ENCODE measurements around the gene NRP2. TPM values are rescaled to one million over a fixed set of nuclear protein-coding genes. Genes with fewer than 3 reads are reported as not detected.

NRP2 gene
- total and polyA plus RNA-seq, 2 of the 13 experiments (the other 11 are each of a cell fraction or from before 2014, with no cell fraction given), result 0.65 to 1.4 TPM

DNA sequence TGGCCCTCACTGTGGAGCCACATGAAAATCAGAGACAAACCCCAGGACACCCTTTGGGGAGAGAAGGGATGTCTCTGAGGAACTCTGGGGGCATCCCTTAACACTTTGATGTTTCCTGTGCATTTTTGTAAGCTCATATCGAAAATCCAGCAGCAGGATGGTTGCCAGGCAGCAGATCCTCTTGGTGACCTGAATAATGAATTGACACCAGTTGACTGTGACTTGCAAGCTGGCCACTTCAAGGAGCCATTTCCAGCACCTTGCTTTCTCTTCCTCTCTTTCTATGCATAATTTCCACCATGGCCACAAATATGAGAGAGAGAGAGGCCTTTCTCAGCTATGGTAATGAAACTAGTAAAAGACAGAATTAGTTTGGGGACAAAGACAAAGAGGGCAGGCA is 91.7 kb downstream of the NRP2 start:
- CTCF ChIA-PET (ENCODE audit: low intra/inter-chr PET ratio, low total read pairs), result no interaction called here
- TF ChIP-seq CBX5 (CRISPR knock-in tag; IDR thresholded peaks at IDR 0.05; ENCODE audit: borderline replicate concordance) (no peak), ZNF850 (CRISPR knock-in tag; conservative IDR thresholded peaks at IDR 0.05) (no peak), HOXA5 (CRISPR knock-in tag; IDR thresholded peaks at IDR 0.05) (no peak), ZNF547 (CRISPR knock-in tag; IDR thresholded peaks at IDR 0.05) (no peak), AGO2 (optimal IDR thresholded peaks at IDR 0.05; ENCODE audit: low read depth, low read length) (no peak)
- TF ChIP-seq, protein P1, sequence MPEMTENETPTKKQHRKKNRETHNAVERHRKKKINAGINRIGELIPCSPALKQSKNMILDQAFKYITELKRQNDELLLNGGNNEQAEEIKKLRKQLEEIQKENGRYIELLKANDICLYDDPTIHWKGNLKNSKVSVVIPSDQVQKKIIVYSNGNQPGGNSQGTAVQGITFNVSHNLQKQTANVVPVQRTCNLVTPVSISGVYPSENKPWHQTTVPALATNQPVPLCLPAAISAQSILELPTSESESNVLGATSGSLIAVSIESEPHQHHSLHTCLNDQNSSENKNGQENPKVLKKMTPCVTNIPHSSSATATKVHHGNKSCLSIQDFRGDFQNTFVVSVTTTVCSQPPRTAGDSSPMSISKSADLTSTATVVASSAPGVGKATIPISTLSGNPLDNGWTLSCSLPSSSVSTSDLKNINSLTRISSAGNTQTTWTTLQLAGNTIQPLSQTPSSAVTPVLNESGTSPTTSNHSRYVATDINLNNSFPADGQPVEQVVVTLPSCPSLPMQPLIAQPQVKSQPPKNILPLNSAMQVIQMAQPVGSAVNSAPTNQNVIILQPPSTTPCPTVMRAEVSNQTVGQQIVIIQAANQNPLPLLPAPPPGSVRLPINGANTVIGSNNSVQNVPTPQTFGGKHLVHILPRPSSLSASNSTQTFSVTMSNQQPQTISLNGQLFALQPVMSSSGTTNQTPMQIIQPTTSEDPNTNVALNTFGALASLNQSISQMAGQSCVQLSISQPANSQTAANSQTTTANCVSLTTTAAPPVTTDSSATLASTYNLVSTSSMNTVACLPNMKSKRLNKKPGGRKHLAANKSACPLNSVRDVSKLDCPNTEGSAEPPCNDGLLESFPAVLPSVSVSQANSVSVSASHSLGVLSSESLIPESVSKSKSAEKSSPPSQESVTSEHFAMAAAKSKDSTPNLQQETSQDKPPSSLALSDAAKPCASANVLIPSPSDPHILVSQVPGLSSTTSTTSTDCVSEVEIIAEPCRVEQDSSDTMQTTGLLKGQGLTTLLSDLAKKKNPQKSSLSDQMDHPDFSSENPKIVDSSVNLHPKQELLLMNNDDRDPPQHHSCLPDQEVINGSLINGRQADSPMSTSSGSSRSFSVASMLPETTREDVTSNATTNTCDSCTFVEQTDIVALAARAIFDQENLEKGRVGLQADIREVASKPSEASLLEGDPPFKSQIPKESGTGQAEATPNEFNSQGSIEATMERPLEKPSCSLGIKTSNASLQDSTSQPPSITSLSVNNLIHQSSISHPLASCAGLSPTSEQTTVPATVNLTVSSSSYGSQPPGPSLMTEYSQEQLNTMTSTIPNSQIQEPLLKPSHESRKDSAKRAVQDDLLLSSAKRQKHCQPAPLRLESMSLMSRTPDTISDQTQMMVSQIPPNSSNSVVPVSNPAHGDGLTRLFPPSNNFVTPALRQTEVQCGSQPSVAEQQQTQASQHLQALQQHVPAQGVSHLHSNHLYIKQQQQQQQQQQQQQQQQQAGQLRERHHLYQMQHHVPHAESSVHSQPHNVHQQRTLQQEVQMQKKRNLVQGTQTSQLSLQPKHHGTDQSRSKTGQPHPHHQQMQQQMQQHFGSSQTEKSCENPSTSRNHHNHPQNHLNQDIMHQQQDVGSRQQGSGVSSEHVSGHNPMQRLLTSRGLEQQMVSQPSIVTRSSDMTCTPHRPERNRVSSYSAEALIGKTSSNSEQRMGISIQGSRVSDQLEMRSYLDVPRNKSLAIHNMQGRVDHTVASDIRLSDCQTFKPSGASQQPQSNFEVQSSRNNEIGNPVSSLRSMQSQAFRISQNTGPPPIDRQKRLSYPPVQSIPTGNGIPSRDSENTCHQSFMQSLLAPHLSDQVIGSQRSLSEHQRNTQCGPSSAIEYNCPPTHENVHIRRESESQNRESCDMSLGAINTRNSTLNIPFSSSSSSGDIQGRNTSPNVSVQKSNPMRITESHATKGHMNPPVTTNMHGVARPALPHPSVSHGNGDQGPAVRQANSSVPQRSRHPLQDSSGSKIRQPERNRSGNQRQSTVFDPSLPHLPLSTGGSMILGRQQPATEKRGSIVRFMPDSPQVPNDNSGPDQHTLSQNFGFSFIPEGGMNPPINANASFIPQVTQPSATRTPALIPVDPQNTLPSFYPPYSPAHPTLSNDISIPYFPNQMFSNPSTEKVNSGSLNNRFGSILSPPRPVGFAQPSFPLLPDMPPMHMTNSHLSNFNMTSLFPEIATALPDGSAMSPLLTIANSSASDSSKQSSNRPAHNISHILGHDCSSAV (CRISPR knock-in tag; IDR thresholded peaks at IDR 0.05; ENCODE audit: borderline replicate concordance), result no peak
- TF ChIP-seq, protein P2, sequence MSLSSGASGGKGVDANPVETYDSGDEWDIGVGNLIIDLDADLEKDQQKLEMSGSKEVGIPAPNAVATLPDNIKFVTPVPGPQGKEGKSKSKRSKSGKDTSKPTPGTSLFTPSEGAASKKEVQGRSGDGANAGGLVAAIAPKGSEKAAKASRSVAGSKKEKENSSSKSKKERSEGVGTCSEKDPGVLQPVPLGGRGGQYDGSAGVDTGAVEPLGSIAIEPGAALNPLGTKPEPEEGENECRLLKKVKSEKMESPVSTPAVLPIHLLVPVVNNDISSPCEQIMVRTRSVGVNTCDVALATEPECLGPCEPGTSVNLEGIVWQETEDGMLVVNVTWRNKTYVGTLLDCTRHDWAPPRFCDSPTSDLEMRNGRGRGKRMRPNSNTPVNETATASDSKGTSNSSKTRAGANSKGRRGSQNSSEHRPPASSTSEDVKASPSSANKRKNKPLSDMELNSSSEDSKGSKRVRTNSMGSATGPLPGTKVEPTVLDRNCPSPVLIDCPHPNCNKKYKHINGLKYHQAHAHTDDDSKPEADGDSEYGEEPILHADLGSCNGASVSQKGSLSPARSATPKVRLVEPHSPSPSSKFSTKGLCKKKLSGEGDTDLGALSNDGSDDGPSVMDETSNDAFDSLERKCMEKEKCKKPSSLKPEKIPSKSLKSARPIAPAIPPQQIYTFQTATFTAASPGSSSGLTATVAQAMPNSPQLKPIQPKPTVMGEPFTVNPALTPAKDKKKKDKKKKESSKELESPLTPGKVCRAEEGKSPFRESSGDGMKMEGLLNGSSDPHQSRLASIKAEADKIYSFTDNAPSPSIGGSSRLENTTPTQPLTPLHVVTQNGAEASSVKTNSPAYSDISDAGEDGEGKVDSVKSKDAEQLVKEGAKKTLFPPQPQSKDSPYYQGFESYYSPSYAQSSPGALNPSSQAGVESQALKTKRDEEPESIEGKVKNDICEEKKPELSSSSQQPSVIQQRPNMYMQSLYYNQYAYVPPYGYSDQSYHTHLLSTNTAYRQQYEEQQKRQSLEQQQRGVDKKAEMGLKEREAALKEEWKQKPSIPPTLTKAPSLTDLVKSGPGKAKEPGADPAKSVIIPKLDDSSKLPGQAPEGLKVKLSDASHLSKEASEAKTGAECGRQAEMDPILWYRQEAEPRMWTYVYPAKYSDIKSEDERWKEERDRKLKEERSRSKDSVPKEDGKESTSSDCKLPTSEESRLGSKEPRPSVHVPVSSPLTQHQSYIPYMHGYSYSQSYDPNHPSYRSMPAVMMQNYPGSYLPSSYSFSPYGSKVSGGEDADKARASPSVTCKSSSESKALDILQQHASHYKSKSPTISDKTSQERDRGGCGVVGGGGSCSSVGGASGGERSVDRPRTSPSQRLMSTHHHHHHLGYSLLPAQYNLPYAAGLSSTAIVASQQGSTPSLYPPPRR (CRISPR knock-in tag; IDR thresholded peaks at IDR 0.05; ENCODE audit: borderline replicate concordance), result no peak
- no peak for ATAC-seq
- no peaks in the 10 kb centered on the region for H4K20me1 ChIP-seq (ENCODE audit: insufficient read depth, low read length)
- intact Hi-C loops (cut with micrococcal nuclease; ENCODE audit: unreplicated experiment) (no loop called here), in situ Hi-C loops (cut with HindIII; ENCODE audit: extremely low pct_ligation_motif_present, low pct_unique_long_range_greater_than_20kb) (loop anchor here (5.0 kb wide), 1 partner anchor 153 kb away; no protein-coding TSS in a partner anchor)
- H3K4me1 ChIP-seq (ENCODE audit: insufficient read depth, low read length), result no peaks in the 10 kb centered on the region
- POLR2A ChIA-PET, result no interaction called here
- H3K4me3 ChIP-seq (replicated peaks in 1 of 3; ENCODE audit: insufficient read depth in 1 of 3, low read depth in 2 of 3, low read length in 3 of 3), result no peak overlapping the region
- no peak for DNase-seq (ENCODE audit: low spot score)
- no peaks in the 10 kb centered on the region for H3K36me3 ChIP-seq (replicated peaks in 1 of 2; ENCODE audit: control insufficient read depth in 1 of 2, insufficient read depth in 2 of 2, low read length in 2 of 2)
- H2AFZ ChIP-seq (ENCODE audit: low read length), result no peak overlapping the region
- no peak overlapping the region for H3K4me2 ChIP-seq (ENCODE audit: low read depth, low read length)
- H3K27ac ChIP-seq (ENCODE audit: extremely low read length, insufficient read depth, low read length), result no peak overlapping the region
- BruUV-seq (replicated peaks), result no TSS peak
- 0% methylated on average over 1 of the region's 1 CpG for WGBS (ENCODE audit: low lambda C conversion rate)
- no peaks in the 10 kb centered on the region for H3K9me3 ChIP-seq (ENCODE audit: low read length)
- peaks cover 0 to 6% of the 10 kb centered on the region in 2 experiments; a peak in 2 of 5 replicates for H3K27me3 ChIP-seq (ENCODE audit: control insufficient read depth in 1 of 2, insufficient read depth in 2 of 2, low read length in 2 of 2)
- FAIRE-seq, result no peak
- no peak overlapping the region for H3K9ac ChIP-seq (ENCODE audit: insufficient read depth, low read depth, low read length)
- H3K79me2 ChIP-seq (ENCODE audit: insufficient read depth, low read length), result no peaks in the 10 kb centered on the region
